ENCODE data around the gene ING4.
A peak's percentile ranks its signal among the peaks of the same experiment; 100 is the strongest.
"Not testable (repeated sequence)": the region's sequence is repeated elsewhere in the genome, so short reads cannot be mapped to it uniquely, and the experiment has no call there.

Gene ING4

DNA sequence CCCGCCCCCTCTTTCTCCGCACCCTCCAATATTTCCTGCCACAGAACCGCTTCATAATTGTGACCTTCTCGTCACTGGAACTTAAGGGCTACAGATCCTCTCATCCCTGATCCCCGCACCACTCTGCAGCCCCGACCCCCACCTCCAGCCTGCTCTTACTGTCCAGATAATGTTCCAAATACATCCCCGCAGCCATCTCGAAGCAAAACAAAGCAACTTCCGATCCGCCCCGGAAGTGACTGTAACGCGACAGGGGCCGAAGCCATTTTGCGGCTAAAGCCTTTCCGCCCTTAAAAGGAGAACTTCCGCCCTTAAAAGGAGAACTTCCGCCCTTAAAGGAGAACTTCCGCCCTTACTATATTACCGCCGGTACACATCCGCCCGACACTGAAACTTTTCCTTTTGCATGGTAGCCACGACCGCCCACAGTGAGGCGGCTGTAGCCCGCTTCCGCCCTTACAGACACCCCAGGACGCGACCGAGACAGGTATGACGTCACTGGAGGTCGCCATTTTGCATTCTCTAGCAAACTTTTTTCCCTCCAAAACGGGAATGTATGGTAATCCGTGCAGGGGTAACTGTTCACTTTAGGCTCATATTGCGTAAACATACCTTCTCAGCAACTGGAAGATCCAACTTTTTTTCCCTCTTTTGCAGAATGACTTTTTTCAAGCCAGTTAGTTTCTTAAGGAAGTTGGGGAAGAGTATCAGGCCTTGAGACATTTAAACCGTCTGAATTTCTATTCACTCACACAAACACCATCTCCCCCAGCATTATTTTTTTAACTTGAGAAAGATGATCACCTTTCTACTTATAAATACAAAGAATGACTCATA is at the start of gene ING4:
Gene ING4, minus strand, starts transcription at position 214 of the 837 bp plus-strand sequence. Its CDS starts 18 bp downstream, at position 196.
- DNase-seq (ENCODE audit: low read depth): peak; percentile 77

DNA sequence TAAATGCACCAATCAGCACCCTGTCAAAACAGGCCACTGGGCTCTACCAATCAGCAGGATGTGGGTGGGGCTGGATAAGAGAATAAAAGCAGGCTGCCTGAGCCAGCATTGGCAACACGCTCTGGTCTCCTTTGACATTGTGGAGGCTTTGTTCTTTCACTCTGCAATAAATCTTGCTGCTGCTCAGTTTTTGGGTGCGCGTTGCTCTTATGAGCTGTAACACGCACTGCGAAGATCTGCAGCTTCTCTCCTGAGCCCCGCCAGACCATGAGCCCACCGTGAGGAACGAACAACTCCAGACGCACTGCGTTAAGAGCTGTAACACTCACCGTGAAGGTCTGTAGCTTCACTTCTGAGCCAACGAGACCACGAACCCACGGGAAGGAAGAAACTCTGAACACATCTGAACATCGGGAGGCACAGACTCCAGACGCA is 46.1 kb upstream of the ING4 start:
- DNase-seq (ENCODE audit: low read depth): no peak

GRCh38 chr12:6708351-6708750 is 45.4 kb upstream of the ING4 start:
- DNase-seq (ENCODE audit: low read depth): not testable (repeated sequence)

GRCh38 chr12:6703631-6704030 is 40.7 kb upstream of the ING4 start:
- no peak for DNase-seq (ENCODE audit: low read depth)

DNA sequence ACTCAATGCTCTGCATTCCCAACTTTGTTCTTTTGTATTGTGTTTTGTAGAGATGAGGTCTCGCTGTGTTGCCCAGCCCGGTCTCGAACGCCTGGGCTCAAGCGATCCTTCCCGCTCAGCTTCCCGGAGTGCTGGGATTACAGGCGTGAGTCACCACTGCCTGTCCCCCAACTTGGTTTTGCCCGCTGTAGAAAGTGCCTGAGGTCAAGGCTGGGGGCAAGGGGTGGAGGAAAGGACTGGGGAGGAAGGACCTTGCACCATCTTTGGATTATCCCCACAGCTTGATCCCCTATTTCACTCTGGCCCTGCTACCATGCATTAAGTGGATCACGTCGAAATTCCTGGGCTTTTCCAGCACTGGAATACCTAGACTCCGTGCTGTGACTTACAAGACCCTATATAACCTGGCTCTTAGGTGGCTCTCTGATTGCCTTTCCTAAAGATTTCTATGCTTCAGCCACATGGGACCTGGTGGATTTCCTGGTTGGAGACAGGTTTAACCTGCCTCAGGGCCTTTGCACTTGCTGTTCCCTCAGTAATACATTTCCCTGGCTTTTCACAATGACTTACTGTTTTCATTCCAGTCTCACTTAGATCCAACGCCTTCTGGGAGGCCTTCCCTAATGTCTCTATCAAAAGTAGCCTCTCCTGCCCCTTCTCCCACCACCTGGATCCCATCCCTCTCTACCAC is 38.3 kb upstream of the ING4 start:
- no peak for DNase-seq (ENCODE audit: low read depth)

DNA sequence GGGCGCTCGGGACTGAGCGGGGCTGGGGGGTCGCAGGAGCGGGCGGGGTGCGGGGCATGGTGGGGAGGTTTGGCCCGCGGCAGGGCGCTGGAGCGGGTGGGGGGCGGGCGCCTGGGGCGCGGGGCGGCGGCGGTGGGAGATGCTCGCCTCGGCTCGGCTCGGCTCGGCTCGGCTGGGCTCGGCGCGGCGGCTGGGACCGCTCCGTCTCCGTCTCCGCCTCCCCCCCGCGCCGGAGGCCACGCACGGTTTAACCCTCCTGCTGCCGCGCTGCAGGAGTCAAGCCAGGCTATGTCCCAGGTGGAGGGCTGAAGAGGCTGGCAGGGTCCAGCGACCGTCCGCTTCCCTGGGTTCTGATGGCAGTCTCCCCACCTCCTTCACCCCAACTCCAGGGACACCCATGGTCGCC is 37.7 kb upstream of the ING4 start, which contains the start of gene PIANP:
Gene PIANP, minus strand, starts transcription at position 170 of the 406 bp plus-strand sequence. CDS start 2,754 bp downstream, outside the sequence.
- no peak for DNase-seq (ENCODE audit: low read depth)

DNA sequence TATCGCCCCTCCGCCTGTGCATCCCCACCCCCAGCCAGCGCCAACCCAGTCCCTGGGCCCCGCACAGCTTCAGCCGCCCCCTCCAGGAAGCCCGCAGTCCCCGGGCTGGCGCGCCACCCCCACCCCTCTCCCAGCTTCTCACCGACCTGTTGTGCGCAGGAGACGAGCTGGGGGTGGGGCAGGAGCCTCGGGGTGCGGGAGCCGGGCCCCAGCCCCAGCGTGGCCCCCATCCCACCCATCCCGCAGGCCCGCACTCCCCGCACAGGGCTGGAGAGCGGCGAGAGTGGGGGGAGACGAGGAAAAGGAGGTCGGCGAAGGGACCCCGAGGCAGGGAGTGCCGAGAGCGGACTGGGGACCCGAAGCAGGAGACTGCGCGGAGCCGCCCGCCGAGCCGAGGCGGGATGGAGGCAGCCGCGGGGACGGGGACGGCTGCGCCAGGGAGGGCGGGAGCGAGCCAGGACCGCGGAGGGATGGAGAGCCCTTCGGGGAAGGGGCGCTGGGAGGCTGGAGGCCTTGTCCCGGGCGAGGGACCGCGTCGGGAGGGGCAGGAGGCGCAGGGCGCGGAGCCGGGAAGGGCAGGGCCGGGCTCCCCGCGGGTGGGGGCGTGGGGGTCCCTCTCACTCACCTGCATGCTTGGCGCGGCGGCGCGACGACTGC is 37.2 kb upstream of the ING4 start:
- no peak for DNase-seq (ENCODE audit: low read depth)

GRCh38 chr12:6699259-6699988 is 36.5 kb upstream of the ING4 start:
- DNase-seq (ENCODE audit: low read depth): no peak

DNA sequence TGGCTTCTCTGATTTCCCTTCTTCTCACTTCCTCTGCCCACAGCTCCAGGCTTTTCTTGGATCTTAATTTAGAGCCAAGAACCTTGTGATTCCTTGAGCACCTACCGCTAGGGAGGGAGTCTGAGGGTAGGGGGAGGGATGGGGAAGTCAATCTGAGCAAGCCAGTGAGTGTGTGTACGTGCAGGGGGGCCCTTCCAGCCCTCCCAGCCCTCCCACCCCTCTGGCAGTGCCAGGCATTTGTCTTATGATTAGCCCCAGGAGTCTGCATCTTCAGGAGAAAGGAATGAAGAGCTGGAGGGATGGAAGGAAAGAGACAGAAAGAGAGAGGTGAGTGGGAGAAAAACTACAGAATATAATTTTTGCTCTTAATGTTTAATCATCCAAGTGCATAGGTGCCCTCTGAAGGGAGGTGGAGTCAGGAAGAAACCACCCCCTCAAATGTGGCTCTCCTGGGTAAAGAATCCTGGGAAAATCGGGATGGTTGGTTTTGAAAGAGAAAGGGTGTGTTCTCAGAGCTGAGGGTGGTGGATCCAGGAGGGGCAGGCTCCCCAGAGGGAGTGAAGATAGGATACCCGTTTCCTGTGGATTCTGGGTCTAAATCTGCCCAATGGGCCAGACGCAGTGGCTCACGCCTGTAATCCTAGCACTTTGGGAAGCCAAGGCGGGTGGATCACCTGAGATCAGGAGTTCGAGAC is 35.6 kb upstream of the ING4 start:
- DNase-seq (ENCODE audit: low read depth): no peak

DNA sequence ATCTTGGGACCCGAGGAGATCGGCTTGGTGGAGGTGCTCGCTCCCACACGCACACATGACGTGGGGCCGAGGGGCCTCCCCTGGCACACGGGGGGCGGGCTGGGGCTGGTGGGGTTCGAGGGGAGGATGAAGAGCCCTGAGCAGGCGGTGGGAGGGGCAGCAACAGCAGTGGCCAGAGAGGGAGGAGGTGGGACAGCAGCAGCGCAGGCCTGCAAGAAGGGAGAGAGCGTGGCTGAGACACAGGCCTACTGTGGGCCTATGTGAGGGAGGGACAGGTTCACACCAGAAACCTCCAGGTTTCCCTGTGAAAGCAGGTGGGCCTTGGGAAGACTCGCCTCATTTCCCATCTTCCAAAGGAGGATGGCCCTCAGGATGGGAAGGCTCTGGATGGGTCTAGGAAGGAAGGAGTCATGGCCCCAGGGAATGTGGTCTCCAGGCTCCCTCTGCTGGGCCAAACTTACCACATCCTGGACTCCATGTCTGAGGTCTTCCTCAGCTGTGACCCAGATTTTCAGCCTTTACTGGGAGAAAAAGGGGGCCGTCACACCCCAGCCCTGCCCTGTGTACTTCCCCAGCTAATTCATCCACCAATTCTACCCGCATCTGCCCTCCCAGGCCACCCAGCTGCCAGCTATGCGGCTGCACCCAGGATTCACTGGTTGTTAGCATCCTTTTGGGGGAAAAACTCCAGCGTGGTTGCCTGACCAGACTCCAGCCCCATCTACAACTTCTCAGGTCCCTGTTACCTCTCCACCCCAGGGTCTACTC is 34.8 kb upstream of the ING4 start:
- no peak for DNase-seq (ENCODE audit: low read depth)

GRCh38 chr12:6696690-6697583 is 34.0 kb upstream of the ING4 start:
- DNase-seq (ENCODE audit: low read depth): no peak

DNA sequence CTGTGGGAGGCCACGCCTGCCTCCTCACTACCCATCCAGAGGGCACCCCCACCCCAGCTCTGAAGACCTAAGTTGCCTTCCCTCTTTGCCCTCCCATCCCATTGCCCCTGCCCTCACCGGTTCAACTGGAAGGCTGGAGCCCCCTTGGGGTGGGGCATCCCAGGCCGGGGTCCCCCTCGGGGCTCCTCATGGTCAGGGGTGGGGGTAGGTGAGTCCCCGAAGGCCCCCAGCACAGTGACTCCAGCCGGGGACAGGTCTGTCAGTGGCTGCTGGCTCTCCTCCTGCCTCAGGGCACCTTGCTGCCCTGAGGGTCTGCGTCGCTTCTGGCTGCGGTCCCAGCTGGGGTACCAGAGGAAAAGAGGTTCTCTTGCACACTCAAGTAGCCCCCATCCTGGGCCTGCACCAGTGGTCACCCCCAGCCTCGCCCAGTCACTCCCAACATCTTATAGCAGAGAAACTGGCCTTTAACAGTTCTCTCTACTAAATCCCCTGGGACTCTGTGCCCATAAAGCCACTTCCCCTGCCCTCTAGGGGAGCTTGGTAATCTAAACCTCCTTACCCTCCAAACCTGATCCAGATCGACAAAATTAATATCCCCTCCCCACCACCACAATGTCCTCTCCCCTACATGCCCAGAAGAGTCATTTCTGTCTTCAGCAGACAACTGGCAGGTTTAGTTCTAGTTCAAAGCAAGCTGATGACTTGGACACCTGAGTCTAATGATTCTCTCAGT is 32.6 kb upstream of the ING4 start:
- no peak for DNase-seq (ENCODE audit: low read depth)

GRCh38 chr12:6694701-6695100 is 31.8 kb upstream of the ING4 start:
- DNase-seq (ENCODE audit: low read depth): no peak

DNA sequence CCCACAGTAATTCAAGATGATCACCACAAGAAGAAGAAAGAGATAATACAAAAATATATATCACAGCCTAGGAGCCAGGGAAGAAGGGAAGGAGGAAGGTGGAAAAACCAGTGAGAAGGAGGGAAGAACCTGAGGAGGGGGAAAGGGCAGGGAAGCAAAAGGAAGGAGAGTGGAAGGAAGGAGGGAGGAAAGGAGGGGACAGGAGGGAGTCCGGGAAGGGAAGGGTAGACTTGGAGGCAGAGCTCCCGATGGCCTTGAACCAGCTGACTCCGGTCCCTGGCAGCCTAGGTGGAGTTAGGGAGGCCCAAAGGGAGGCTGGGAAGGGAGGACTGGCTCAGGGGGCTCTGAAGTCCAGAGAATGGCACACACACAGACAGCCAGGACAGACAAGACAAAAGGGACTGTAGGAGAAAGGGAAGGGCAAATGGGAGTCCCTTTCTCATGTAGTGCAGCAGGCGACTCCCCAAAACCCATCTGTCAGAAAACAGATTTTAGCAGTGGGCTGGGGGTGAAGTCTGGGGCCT is 31.0 kb upstream of the ING4 start:
- no peak for DNase-seq (ENCODE audit: low read depth)

GRCh38 chr12:6692888-6693287 is 30.0 kb upstream of the ING4 start:
- DNase-seq (ENCODE audit: low read depth): no peak

DNA sequence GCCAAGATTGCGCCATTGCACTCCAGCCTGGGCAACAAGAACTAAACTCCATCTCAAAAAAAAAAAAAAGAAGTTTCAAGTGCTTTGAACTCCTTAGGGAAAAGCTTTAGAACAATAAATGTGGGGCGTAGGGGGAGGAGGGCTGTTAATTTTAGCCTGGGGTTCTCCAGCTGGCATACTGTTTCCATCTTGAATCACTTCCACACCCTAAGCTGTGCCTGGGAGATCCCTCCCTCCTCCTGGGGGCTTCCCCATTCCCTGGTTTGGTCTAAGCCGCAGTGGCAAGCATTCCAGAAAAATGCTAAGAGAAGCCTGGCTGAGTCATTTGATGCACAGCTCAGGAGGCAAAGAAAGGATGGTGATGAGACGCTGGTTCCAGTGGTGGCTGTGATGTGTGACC is 28.6 kb upstream of the ING4 start:
- DNase-seq (ENCODE audit: low read depth): no peak

DNA sequence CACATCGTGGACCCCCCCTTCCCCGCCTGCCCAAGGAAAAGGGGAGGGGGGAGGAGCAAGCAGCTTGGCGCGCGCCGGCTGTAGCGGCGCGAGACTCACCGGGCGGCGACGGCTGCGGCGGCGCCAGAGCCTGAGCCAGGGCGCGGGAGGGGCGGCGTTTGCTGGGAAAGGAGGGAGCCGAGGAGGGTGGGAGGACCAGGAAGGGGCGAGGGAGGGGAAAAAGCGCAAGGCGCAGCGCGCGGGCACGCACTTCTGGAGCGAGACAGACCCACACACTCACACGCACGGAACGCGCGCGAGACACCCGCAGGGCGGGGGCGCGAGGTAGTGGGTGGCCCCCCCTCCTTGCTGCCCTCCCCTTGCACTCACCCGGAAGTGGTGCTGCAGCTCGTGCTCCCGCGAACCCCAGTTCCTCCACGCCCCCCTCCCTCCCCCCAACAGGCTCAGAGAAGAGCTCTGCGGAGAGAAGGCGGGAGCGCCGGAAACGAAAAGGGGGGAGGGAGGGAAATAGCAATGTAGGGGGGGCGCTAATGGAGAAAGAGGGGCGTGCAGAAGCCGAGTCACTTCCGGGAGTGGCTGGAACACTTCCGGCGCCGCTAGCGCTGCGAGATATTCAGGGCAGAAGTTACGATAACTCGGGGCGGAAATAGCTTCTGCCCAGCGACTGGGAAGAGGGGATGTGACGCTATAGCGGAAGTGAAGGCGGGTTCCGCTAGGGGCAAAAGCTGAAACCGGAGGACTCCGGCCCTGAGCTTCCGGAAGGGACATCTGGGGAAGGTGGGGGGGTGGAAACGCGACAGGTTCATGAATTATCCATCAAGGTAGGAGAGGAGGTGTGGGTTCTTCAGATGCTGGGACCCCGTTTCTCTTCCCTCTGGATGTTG is 26.3 kb upstream of the ING4 start, which contains the start of gene ZNF384:
Gene ZNF384, minus strand, starts transcription at position 377 of the 884 bp plus-strand sequence. CDS start 9,855 bp downstream, outside the sequence.
- peak; percentile 78 for DNase-seq (ENCODE audit: low read depth)
